Measurements from ENCODE around the gene ACTN2. TPM values are rescaled to one million over a fixed set of nuclear protein-coding genes. Genes with fewer than 3 reads are reported as not detected.

Gene ACTN2
- total RNA-seq, 2 donors from 2014 or later = 0.79 to 2.2 TPM

DNA sequence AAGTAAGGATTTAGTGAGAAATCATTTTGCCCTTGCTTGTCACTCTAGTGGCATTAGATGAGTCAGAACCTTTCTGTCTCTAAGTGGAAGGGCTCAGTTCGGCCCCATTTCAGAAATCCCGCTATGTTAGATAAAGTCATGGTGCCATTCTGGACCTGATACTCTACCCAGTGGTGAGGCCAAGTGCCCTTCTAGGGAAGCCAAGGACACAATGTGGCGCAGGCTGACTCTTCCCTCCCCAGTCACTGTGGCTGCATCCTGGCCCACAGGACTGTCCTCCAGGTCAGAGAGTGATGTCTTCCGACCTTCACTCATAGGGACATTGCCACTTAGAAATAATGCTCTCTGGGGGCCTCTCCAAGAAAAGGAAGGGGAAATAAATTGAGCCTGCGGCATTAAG, 60.5 kb downstream of the ACTN2 start:
- Histone ChIP-seq H3K9ac (ENCODE audit: extremely low read depth, low read length, poor library complexity, severe bottlenecking) (no peak overlapping the region), H3K4me3 (ENCODE audit: low read length) (no peak overlapping the region), H3K27me3 (ENCODE audit: control insufficient read depth, insufficient read depth, low read length, poor library complexity, severe bottlenecking) (no peaks in the 10 kb centered on the region), H3K9me3 (ENCODE audit: control insufficient read depth, low read length) (no peaks in the 10 kb centered on the region), H3K27ac (ENCODE audit: low read depth, low read length) (no peak overlapping the region), H3K36me3 (ENCODE audit: control insufficient read depth, insufficient read depth, low read length) (no peaks in the 10 kb centered on the region), H3K4me1 (ENCODE audit: control insufficient read depth, insufficient read depth, low read length) (no peaks in the 10 kb centered on the region)
- Mint-ChIP-seq H3K27me3 (ENCODE audit: insufficient read depth) (no peaks in the 10 kb centered on the region), H3K9me3 (no peaks in the 10 kb centered on the region), H3K4me3 (no peak overlapping the region), H3K36me3 (ENCODE audit: low read depth) (no peaks in the 10 kb centered on the region), H3K4me1 (no peaks in the 10 kb centered on the region), H3K27ac (no peak overlapping the region)
- WGBS, 2 experiments (ENCODE audit: insufficient coverage in 1 of 2, insufficient read length in 1 of 2) = 95 to 100% methylated on average over 2 to 5 of the region's 5 CpGs
- TF ChIP-seq, protein P1, sequence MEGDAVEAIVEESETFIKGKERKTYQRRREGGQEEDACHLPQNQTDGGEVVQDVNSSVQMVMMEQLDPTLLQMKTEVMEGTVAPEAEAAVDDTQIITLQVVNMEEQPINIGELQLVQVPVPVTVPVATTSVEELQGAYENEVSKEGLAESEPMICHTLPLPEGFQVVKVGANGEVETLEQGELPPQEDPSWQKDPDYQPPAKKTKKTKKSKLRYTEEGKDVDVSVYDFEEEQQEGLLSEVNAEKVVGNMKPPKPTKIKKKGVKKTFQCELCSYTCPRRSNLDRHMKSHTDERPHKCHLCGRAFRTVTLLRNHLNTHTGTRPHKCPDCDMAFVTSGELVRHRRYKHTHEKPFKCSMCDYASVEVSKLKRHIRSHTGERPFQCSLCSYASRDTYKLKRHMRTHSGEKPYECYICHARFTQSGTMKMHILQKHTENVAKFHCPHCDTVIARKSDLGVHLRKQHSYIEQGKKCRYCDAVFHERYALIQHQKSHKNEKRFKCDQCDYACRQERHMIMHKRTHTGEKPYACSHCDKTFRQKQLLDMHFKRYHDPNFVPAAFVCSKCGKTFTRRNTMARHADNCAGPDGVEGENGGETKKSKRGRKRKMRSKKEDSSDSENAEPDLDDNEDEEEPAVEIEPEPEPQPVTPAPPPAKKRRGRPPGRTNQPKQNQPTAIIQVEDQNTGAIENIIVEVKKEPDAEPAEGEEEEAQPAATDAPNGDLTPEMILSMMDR (conservative IDR thresholded peaks at IDR 0.05) = no peak
- DNase-seq = no peak

DNA sequence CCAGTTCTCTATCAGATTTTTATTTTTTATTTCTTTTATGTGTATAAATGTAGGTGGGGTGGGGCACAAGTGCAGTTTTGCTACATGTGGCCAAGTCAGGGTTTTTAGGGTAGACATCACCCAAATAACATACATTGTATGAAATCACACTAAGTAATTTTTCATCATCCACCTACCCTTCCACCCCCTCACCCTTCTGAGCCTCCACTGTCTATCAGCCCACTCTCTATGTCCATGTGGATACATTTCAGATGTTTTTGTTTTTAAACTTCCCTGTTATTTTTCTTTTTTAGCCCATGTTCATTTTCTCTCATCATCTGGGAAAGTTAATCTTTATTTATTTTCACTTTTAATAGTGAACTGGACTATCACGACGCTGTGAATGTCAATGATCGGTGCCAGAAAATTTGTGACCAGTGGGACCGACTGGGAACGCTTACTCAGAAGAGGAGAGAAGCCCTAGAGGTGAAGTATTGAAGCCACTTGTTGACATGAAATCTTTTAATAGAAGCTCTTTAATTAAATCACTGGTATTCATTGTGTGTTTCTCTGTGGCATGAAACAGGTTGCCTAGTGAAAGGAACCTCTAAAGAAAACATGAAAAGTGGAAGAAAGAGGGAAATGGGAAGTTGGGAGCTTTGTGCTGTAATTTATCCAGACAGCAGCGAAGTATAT, 61.1 kb downstream of the ACTN2 start:
- H3K36me3 ChIP-seq (ENCODE audit: control insufficient read depth, insufficient read depth, low read length) = no peaks in the 10 kb centered on the region

DNA sequence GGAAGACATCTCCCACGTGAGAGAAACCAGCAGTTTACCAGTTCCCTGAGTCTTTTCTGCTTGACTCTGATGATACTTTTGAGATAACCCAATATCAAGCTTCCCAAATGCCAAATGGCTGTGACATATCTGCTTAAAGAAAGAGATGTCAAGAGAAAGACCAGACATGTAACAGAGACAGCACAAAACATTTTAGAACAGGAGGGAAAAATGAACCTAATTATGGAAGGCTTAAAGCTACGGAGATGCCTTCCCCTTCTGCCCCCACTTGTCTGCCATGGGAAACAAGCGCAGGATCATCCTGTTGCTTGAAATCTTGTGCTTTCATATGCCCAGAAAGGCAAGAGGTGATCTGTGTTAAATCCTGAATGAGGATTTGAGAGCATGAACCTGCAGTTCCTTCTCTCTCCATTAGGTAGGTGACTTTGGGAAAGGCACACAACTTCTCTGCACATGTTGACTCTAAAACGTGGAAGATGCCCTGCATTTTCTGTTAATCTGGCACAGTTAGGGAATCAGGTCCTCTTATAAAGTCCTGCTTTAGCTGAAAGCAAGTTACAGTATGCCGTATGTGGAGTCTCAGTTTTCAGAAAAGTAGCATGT, 62.1 kb downstream of the ACTN2 start:
- TF ChIP-seq, protein P1 (conservative IDR thresholded peaks at IDR 0.05) = peak; percentile 67
- H3K9me3 ChIP-seq (ENCODE audit: control insufficient read depth, low read length) = no peaks in the 10 kb centered on the region
- no peak overlapping the region for H3K4me3 ChIP-seq (ENCODE audit: low read length)
- H3K4me1 ChIP-seq (ENCODE audit: control insufficient read depth, insufficient read depth, low read length) = no peaks in the 10 kb centered on the region
- H3K36me3 Mint-ChIP-seq (ENCODE audit: low read depth) = no peaks in the 10 kb centered on the region
- H3K36me3 ChIP-seq (ENCODE audit: control insufficient read depth, insufficient read depth, low read length) = no peaks in the 10 kb centered on the region
- H3K27ac Mint-ChIP-seq = no peak overlapping the region
- H3K9ac ChIP-seq (ENCODE audit: extremely low read depth, low read length, poor library complexity, severe bottlenecking) = no peak overlapping the region
- no peaks in the 10 kb centered on the region for H3K9me3 Mint-ChIP-seq
- no peak for DNase-seq
- no peaks in the 10 kb centered on the region for H3K27me3 Mint-ChIP-seq (ENCODE audit: insufficient read depth)
- H3K27me3 ChIP-seq (ENCODE audit: control insufficient read depth, insufficient read depth, low read length, poor library complexity, severe bottlenecking) = no peaks in the 10 kb centered on the region
- H3K4me1 Mint-ChIP-seq = no peaks in the 10 kb centered on the region
- no peak overlapping the region for H3K4me3 Mint-ChIP-seq
- 84 to 85% methylated on average over 3 to 5 of the region's 5 CpGs for WGBS, 2 experiments (ENCODE audit: insufficient coverage in 1 of 2, insufficient read length in 1 of 2)
- H3K27ac ChIP-seq (ENCODE audit: low read depth, low read length) = no peak overlapping the region

More for the DNA sequence above, 61.1 kb downstream of the ACTN2 start:
- no peak overlapping the region for H3K9ac ChIP-seq (ENCODE audit: extremely low read depth, low read length, poor library complexity, severe bottlenecking)
- H3K27ac ChIP-seq (ENCODE audit: low read depth, low read length) = no peak overlapping the region
- H3K4me1 ChIP-seq (ENCODE audit: control insufficient read depth, insufficient read depth, low read length) = no peaks in the 10 kb centered on the region
- TF ChIP-seq, protein P1 (conservative IDR thresholded peaks at IDR 0.05) = no peak
- WGBS, 2 experiments (ENCODE audit: insufficient coverage in 1 of 2, insufficient read length in 1 of 2) = 93 to 95% methylated on average over 5 to 6 of the region's 6 CpGs
- Mint-ChIP-seq H3K27ac (no peak overlapping the region), H3K36me3 (ENCODE audit: low read depth) (no peaks in the 10 kb centered on the region), H3K9me3 (no peaks in the 10 kb centered on the region), H3K4me1 (no peaks in the 10 kb centered on the region), H3K4me3 (no peak overlapping the region), H3K27me3 (ENCODE audit: insufficient read depth) (no peaks in the 10 kb centered on the region)
- DNase-seq = no peak
- no peaks in the 10 kb centered on the region for H3K9me3 ChIP-seq (ENCODE audit: control insufficient read depth, low read length)
- no peak overlapping the region for H3K4me3 ChIP-seq (ENCODE audit: low read length)
- no peaks in the 10 kb centered on the region for H3K27me3 ChIP-seq (ENCODE audit: control insufficient read depth, insufficient read depth, low read length, poor library complexity, severe bottlenecking)
